A673 (cell line): ENCODE results near the gene INPP5E.

Source experiments
- CTCF ChIP-seq: fragments of 300-800, 200-600 bp; sonication (generic); conservative IDR thresholded peaks from 2 replicates; pipeline ENCODE4 v1.5.1; 2017; ENCODE audit warnings: low read depth, mild to moderate bottlenecking, antibody characterized with exemption, low read length, moderate library complexity, mixed read lengths
- EZH2 ChIP-seq: fragments of 200-600 bp; sonication (generic); IDR thresholded peaks from 2 replicates; pipeline ENCODE4 v1.6.1; 2017; ENCODE audit warnings: borderline replicate concordance, low read depth, mild to moderate bottlenecking, mixed read lengths, antibody characterized with exemption, low read length; ENCODE audit not compliant: poor library complexity, severe bottlenecking

GRCh38 chr9:136472640-136473353 is 33.2 kb upstream of the INPP5E start:
- TF ChIP-seq CTCF, result no peak
- no peak for TF ChIP-seq EZH2
